ENCODE results near the gene CAPZB.

CAPZB gene

DNA sequence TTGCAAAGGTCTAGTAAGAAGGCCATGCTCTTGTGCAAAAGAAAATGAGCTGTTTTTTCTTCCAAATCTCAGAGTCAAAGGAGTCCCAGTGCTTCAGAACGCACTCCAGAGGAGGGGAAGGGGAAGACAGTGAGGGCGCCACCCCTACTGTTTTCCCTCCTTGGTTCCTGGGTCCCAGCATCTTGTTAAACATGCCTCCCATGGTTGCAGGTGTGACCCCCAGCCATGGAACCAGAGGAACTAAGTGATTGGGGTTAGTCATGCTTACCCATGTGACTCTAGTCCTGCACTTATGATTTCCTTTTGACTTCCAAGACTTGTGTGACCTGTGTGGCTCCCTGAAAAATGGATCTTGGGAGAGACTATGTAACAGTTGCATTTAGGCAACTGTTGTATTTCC, 190.7 kb downstream of the CAPZB start:
- TF ChIP-seq, protein P1, sequence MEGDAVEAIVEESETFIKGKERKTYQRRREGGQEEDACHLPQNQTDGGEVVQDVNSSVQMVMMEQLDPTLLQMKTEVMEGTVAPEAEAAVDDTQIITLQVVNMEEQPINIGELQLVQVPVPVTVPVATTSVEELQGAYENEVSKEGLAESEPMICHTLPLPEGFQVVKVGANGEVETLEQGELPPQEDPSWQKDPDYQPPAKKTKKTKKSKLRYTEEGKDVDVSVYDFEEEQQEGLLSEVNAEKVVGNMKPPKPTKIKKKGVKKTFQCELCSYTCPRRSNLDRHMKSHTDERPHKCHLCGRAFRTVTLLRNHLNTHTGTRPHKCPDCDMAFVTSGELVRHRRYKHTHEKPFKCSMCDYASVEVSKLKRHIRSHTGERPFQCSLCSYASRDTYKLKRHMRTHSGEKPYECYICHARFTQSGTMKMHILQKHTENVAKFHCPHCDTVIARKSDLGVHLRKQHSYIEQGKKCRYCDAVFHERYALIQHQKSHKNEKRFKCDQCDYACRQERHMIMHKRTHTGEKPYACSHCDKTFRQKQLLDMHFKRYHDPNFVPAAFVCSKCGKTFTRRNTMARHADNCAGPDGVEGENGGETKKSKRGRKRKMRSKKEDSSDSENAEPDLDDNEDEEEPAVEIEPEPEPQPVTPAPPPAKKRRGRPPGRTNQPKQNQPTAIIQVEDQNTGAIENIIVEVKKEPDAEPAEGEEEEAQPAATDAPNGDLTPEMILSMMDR (IDR thresholded peaks at IDR 0.05; ENCODE audit: insufficient read depth, low read length, poor library complexity, severe bottlenecking), result no peak
- TF ChIP-seq EZH2phosphoT487 (conservative IDR thresholded peaks at IDR 0.05; ENCODE audit: low read length), result no peak
- H4K20me1 ChIP-seq (ENCODE audit: low read depth, low read length), result no peaks in the 10 kb centered on the region
- no peak overlapping the region for H3K4me3 ChIP-seq (ENCODE audit: insufficient read depth, low read length, poor library complexity, severe bottlenecking)
- no peak overlapping the region for H3K27ac ChIP-seq (ENCODE audit: low read depth, low read length)
- no peak overlapping the region for H2AFZ ChIP-seq (ENCODE audit: low read depth, low read length, severe bottlenecking)
- H3K27me3 ChIP-seq (ENCODE audit: low read length), result no peaks in the 10 kb centered on the region
- no peaks in the 10 kb centered on the region; the same call in 1 of the 2 replicates for H3K36me3 ChIP-seq (ENCODE audit: low read length)
- H3K9me2 ChIP-seq (replicated peaks; ENCODE audit: insufficient read depth, low read length), result no peaks in the 10 kb centered on the region
- no peak overlapping the region for H3K4me2 ChIP-seq (ENCODE audit: low read depth, low read length, poor library complexity, severe bottlenecking)
- H3K9me3 ChIP-seq (ENCODE audit: insufficient read depth, low read length), result peaks cover 16% of the 10 kb centered on the region
- no peaks in the 10 kb centered on the region for H3K79me2 ChIP-seq (ENCODE audit: insufficient read depth, low read length)
- no peak overlapping the region for H3K9ac ChIP-seq (ENCODE audit: low read length)
- no peaks in the 10 kb centered on the region for H3F3A ChIP-seq (ENCODE audit: insufficient read depth)

DNA sequence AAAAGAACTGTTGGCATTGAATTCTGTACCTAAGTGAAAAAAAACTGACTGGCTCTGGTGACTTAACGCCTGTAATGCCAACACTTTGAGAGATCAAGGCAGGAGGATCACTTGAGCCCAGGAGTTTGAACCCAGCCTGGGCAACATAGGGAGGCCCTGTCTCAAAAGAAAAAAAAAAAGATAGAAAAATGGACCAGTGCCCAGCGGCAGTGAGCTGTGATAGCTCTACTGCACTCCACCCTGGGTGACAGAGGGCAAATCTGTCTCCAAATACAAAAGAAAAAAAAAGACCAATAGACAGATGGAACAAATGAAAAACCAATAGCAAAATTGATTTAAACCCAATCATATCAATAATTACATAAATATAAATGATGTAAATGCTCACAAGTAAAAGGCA, 196.1 kb downstream of the CAPZB start:
- Histone ChIP-seq H3K27ac (ENCODE audit: low read depth, low read length) (no peak overlapping the region), H3K27me3 (ENCODE audit: low read length) (no peaks in the 10 kb centered on the region), H3K79me2 (ENCODE audit: insufficient read depth, low read length) (no peaks in the 10 kb centered on the region), H3K9me3 (ENCODE audit: insufficient read depth, low read length) (peaks cover under 1% of the 10 kb centered on the region; the same call in 1 of the 2 replicates), H3K9me2 (replicated peaks; ENCODE audit: insufficient read depth, low read length) (no peaks in the 10 kb centered on the region), H3K36me3 (ENCODE audit: low read length) (no peaks in the 10 kb centered on the region), H3K4me2 (ENCODE audit: low read depth, low read length, poor library complexity, severe bottlenecking) (no peak overlapping the region), H3F3A (ENCODE audit: insufficient read depth) (no peaks in the 10 kb centered on the region), H3K9ac (ENCODE audit: low read length) (no peak overlapping the region), H2AFZ (ENCODE audit: low read depth, low read length, severe bottlenecking) (no peak overlapping the region), H4K20me1 (ENCODE audit: low read depth, low read length) (no peaks in the 10 kb centered on the region), H3K4me3 (ENCODE audit: insufficient read depth, low read length, poor library complexity, severe bottlenecking) (no peak overlapping the region)
- TF ChIP-seq, protein P1 (IDR thresholded peaks at IDR 0.05; ENCODE audit: insufficient read depth, low read length, poor library complexity, severe bottlenecking), result no peak
- TF ChIP-seq EZH2phosphoT487 (conservative IDR thresholded peaks at IDR 0.05; ENCODE audit: low read length), result no peak
